Measurements from ENCODE around the gene SEPTIN11. TPM values are rescaled to one million over a fixed set of nuclear protein-coding genes. Genes with fewer than 3 reads are reported as not detected.

Gene SEPTIN11
- 60.4 TPM for polyA plus RNA-seq
- long read RNA-seq, donor 1, full-length matches to known transcripts = 5 of 120 reads
- long read RNA-seq, donor 1, partial matches to known transcripts = 79 of 120 reads
- long read RNA-seq, donor 1, other reads (novel, unspliced or antisense) = 36 of 120 reads
- long read RNA-seq, donor 2, full-length matches to known transcripts = 17 of 463 reads
- long read RNA-seq, donor 2, partial matches to known transcripts = 430 of 463 reads
- long read RNA-seq, donor 2, other reads (novel, unspliced or antisense) = 16 of 463 reads
- long read RNA-seq, donor 3, full-length matches to known transcripts = 20 of 41 reads
- long read RNA-seq, donor 3, partial matches to known transcripts = 21 of 41 reads
- long read RNA-seq, donor 3, other reads (novel, unspliced or antisense) = 0 of 41 reads
- long read RNA-seq, donor 4 = 0 reads
- long read RNA-seq, donor 5, full-length matches to known transcripts = 7 of 155 reads
- long read RNA-seq, donor 5, partial matches to known transcripts = 143 of 155 reads
- long read RNA-seq, donor 5, other reads (novel, unspliced or antisense) = 5 of 155 reads
- long read RNA-seq, donor 6, transcript SEPT11-203 (9 exons, 2,615 nt) = major isoform, 8 of 333 reads
- long read RNA-seq, donor 6, partial matches to known transcripts = 297 of 333 reads
- long read RNA-seq, donor 6, other reads (novel, unspliced or antisense) = 27 of 333 reads
- long read RNA-seq, donor 7, full-length matches to known transcripts = 11 of 17 reads
- long read RNA-seq, donor 7, partial matches to known transcripts = 6 of 17 reads
- long read RNA-seq, donor 7, other reads (novel, unspliced or antisense) = 0 of 17 reads
- long read RNA-seq, donor 8, full-length matches to known transcripts = 12 of 55 reads
- long read RNA-seq, donor 8, partial matches to known transcripts = 43 of 55 reads
- long read RNA-seq, donor 8, other reads (novel, unspliced or antisense) = 0 of 55 reads
- long read RNA-seq, donor 9, full-length matches to known transcripts = 15 of 143 reads
- long read RNA-seq, donor 9, partial matches to known transcripts = 121 of 143 reads
- long read RNA-seq, donor 9, other reads (novel, unspliced or antisense) = 7 of 143 reads
- long read RNA-seq, donor 10, full-length matches to known transcripts = 18 of 24 reads
- long read RNA-seq, donor 10, partial matches to known transcripts = 6 of 24 reads
- long read RNA-seq, donor 10, other reads (novel, unspliced or antisense) = 0 of 24 reads
- long read RNA-seq, donor 11, full-length matches to known transcripts = 12 of 196 reads
- long read RNA-seq, donor 11, partial matches to known transcripts = 179 of 196 reads
- long read RNA-seq, donor 11, other reads (novel, unspliced or antisense) = 5 of 196 reads

- no peaks in the 10 kb centered on the region for H3K9me3 ChIP-seq (ENCODE audit: control insufficient read depth, low read depth, low read length)
- no peaks in the 10 kb centered on the region for H3K27me3 ChIP-seq (ENCODE audit: control insufficient read depth, insufficient read depth, low read length)
- peaks cover 8% of the 10 kb centered on the region for H3K4me1 ChIP-seq (ENCODE audit: control insufficient read depth, insufficient read depth, low read length)
- no peaks in the 10 kb centered on the region for H3K36me3 ChIP-seq (ENCODE audit: control insufficient read depth, insufficient read depth, low read length)
- peak; percentile 89 to 95 for DNase-seq
- peak within 1 kb of the TSS; percentile 94 for H3K4me3 ChIP-seq (ENCODE audit: low read length)
- H3K27ac ChIP-seq (ENCODE audit: low read length) = peak within 1 kb of the TSS; percentile 85
- WGBS (ENCODE audit: insufficient coverage, low lambda C conversion rate) = no CpG with 5 or more reads among the region's 87 CpGs
Measured at GRCh38 chr4:76949276-76950051, at the start of gene SEPTIN11. SEPTIN11 (plus strand) TSS chr4:76949752; CDS start chr4:76949904, 152 bp downstream.

GRCh38 chr4:76902233-76902890 is 47.2 kb upstream of the SEPTIN11 start:
- H3K4me1 ChIP-seq (ENCODE audit: control insufficient read depth, insufficient read depth, low read length) = peaks cover 18% of the 10 kb centered on the region
- no peak overlapping the region for H3K27ac ChIP-seq (ENCODE audit: low read length)
- peak; percentile 26 to 72 for DNase-seq
- H3K9me3 ChIP-seq (ENCODE audit: control insufficient read depth, low read depth, low read length) = no peaks in the 10 kb centered on the region
- H3K27me3 ChIP-seq (ENCODE audit: control insufficient read depth, insufficient read depth, low read length) = peaks cover 10% of the 10 kb centered on the region
- WGBS (ENCODE audit: insufficient coverage, low lambda C conversion rate) = 8% methylated on average over 2 of the region's 3 CpGs
- H3K4me3 ChIP-seq (ENCODE audit: low read length) = no peak overlapping the region
- H3K36me3 ChIP-seq (ENCODE audit: control insufficient read depth, insufficient read depth, low read length) = no peaks in the 10 kb centered on the region

GRCh38 chr4:76904646-76905190 is 44.8 kb upstream of the SEPTIN11 start:
- DNase-seq = no peak
- Histone ChIP-seq H3K9me3 (ENCODE audit: control insufficient read depth, low read depth, low read length) (no peaks in the 10 kb centered on the region), H3K36me3 (ENCODE audit: control insufficient read depth, insufficient read depth, low read length) (no peaks in the 10 kb centered on the region), H3K27ac (ENCODE audit: low read length) (no peak overlapping the region), H3K27me3 (ENCODE audit: control insufficient read depth, insufficient read depth, low read length) (no peaks in the 10 kb centered on the region), H3K4me3 (ENCODE audit: low read length) (no peak overlapping the region), H3K4me1 (ENCODE audit: control insufficient read depth, insufficient read depth, low read length) (peaks cover 14% of the 10 kb centered on the region)
- WGBS (ENCODE audit: insufficient coverage, low lambda C conversion rate) = no CpG with 5 or more reads among the region's 4 CpGs

GRCh38 chr4:76905521-76905920 is 44.0 kb upstream of the SEPTIN11 start:
- no peaks in the 10 kb centered on the region for H3K27me3 ChIP-seq (ENCODE audit: control insufficient read depth, insufficient read depth, low read length)
- no peaks in the 10 kb centered on the region for H3K36me3 ChIP-seq (ENCODE audit: control insufficient read depth, insufficient read depth, low read length)
- H3K9me3 ChIP-seq (ENCODE audit: control insufficient read depth, low read depth, low read length) = no peaks in the 10 kb centered on the region
- no peak overlapping the region for H3K27ac ChIP-seq (ENCODE audit: low read length)
- peaks cover 14% of the 10 kb centered on the region for H3K4me1 ChIP-seq (ENCODE audit: control insufficient read depth, insufficient read depth, low read length)
- H3K4me3 ChIP-seq (ENCODE audit: low read length) = no peak overlapping the region
- DNase-seq = no peak
- no CpG with 5 or more reads among the region's 1 CpG for WGBS (ENCODE audit: insufficient coverage, low lambda C conversion rate)

- DNase-seq = no peak
- Histone ChIP-seq H3K27ac (ENCODE audit: low read length) (no peak overlapping the region), H3K4me3 (ENCODE audit: low read length) (no peak overlapping the region), H3K4me1 (ENCODE audit: control insufficient read depth, insufficient read depth, low read length) (no peaks in the 10 kb centered on the region), H3K27me3 (ENCODE audit: control insufficient read depth, insufficient read depth, low read length) (no peaks in the 10 kb centered on the region), H3K36me3 (ENCODE audit: control insufficient read depth, insufficient read depth, low read length) (no peaks in the 10 kb centered on the region), H3K9me3 (ENCODE audit: control insufficient read depth, low read depth, low read length) (no peaks in the 10 kb centered on the region)
- no CpG with 5 or more reads among the region's 1 CpG for WGBS (ENCODE audit: insufficient coverage, low lambda C conversion rate)
Measured at GRCh38 chr4:76909711-76910110, 39.8 kb upstream of the SEPTIN11 start.

- Histone ChIP-seq H3K4me3 (ENCODE audit: low read length) (no peak overlapping the region), H3K27me3 (ENCODE audit: control insufficient read depth, insufficient read depth, low read length) (no peaks in the 10 kb centered on the region), H3K4me1 (ENCODE audit: control insufficient read depth, insufficient read depth, low read length) (peaks cover 14% of the 10 kb centered on the region), H3K36me3 (ENCODE audit: control insufficient read depth, insufficient read depth, low read length) (no peaks in the 10 kb centered on the region), H3K27ac (ENCODE audit: low read length) (no peak overlapping the region), H3K9me3 (ENCODE audit: control insufficient read depth, low read depth, low read length) (peaks cover 3% of the 10 kb centered on the region)
- DNase-seq = no peak
Measured at GRCh38 chr4:76920715-76921114, 28.8 kb upstream of the SEPTIN11 start.

- DNase-seq = peak in 1 of 2 donors; percentile 35
- Histone ChIP-seq H3K27me3 (ENCODE audit: control insufficient read depth, insufficient read depth, low read length) (no peaks in the 10 kb centered on the region), H3K4me3 (ENCODE audit: low read length) (no peak overlapping the region), H3K36me3 (ENCODE audit: control insufficient read depth, insufficient read depth, low read length) (no peaks in the 10 kb centered on the region), H3K9me3 (ENCODE audit: control insufficient read depth, low read depth, low read length) (no peaks in the 10 kb centered on the region), H3K4me1 (ENCODE audit: control insufficient read depth, insufficient read depth, low read length) (peaks cover 14% of the 10 kb centered on the region), H3K27ac (ENCODE audit: low read length) (no peak overlapping the region)
- WGBS (ENCODE audit: insufficient coverage, low lambda C conversion rate) = 17% methylated on average over 1 of the region's 5 CpGs
Measured at GRCh38 chr4:76923619-76924357, 25.8 kb upstream of the SEPTIN11 start.

- no CpG with 5 or more reads among the region's 6 CpGs for WGBS (ENCODE audit: insufficient coverage, low lambda C conversion rate)
- no peak overlapping the region for H3K27ac ChIP-seq (ENCODE audit: low read length)
- H3K27me3 ChIP-seq (ENCODE audit: control insufficient read depth, insufficient read depth, low read length) = no peaks in the 10 kb centered on the region
- no peaks in the 10 kb centered on the region for H3K36me3 ChIP-seq (ENCODE audit: control insufficient read depth, insufficient read depth, low read length)
- H3K4me1 ChIP-seq (ENCODE audit: control insufficient read depth, insufficient read depth, low read length) = peaks cover 7% of the 10 kb centered on the region
- no peak overlapping the region for H3K4me3 ChIP-seq (ENCODE audit: low read length)
- DNase-seq = no peak
- H3K9me3 ChIP-seq (ENCODE audit: control insufficient read depth, low read depth, low read length) = no peaks in the 10 kb centered on the region
Measured at GRCh38 chr4:76926841-76927240, 22.7 kb upstream of the SEPTIN11 start.

Measured in large intestine (tissue), 12 donors.